NOMO-1 treated with dmso at 0.1 percent for 144 hours (cell line): ENCODE measurements around the gene RPL31.

Experiments
- DNase-seq: peaks from one replicate; lab custom pipeline; 2025; ENCODE audit not compliant: unreplicated experiment; lab: John Stamatoyannopoulos, UW

RPL31 gene

DNA sequence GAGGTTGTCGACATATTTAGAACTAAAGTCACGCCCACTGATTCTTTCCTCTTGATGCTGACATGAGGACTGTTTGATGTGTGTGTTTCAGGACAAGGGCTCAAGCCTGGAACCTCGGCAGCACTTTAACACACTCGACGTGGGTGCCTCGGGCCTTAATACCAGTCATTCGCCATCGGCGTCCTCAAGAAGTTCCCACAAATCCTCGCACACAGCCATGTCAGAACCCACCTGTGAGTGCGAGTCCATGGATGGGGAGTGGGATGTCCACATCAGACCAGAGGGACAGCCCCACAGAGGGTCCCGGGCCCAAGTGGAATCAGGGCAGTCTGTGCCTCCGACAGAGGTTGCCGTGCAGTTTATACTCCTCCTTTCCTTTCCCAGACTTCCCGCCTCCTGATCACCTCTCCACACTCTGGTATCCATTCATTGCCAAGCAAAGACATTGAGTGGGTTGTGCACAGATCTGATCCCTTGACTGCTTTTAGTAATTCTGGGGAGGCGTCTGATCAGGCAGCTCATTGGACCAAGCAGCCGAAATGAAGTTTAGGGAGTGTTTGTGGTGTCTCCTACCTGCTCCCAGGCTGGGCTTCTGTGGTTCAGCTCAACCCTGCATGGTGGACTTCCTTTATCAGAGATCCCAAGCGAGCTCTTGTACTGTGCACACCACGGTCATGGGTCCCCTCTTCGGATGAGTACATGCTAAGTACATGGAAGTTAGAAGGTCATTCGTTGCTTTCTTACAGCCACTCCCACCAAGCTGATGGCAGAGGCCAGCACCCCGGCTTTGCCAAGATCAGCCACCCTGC, 27.2 kb upstream of the RPL31 start:
- no peak for DNase-seq

GRCh38 chr2:100975521-100975785, 26.6 kb upstream of the RPL31 start:
- DNase-seq = no peak

- DNase-seq = no peak
Measured at GRCh38 chr2:100976061-100976460, 26.0 kb upstream of the RPL31 start.

- no peak for DNase-seq
Measured at GRCh38 chr2:100976645-100977391, 25.3 kb upstream of the RPL31 start.

DNA sequence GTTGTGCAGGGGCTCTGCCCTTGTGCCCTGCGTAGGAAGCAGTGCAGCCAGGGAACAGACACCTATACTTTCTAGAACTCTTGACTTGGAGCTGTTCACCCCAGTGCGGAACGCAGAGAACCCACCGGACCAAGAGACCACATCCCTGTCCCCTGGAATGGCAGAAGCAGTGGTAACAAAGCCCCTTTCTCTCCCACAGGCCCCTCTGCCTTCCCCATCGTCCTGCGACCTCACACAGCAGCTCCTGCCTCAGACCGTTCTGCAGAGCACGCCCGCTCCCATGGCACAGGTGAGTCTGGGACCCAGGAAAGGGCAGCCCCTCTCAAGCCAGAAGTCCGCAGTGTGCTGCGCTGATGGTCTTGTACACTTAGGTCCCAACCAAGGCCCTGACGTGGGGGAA, 24.6 kb upstream of the RPL31 start:
- no peak for DNase-seq

DNA sequence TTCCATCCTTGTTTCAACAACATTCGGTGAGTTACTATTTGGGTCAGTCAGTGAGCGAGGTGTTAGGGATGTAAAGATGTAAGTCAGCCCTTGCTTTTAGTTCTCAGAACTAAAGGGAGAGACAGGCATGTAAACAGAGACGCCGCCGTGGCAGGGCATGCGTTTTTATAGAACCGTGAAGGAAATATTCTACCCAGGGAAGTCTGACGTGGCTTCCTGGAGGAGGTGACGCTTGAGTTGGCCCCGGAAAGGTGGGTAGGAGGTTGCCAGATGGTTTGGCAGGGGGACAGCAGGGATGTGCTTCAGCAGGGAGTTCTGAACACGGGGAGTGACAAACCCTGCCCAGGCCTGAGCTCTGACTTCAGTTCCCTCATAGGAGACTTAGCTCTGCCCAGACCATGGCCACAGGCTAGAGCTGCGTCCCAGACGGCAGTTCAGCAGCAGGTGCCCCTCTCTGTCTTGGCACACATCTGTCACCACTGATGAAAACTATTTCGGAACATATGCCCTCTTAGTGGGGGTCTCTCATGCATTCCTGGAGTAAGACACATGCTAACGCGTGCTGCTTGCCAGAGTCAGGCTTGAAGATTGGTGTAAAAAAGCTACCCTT, 23.4 kb upstream of the RPL31 start:
- no peak for DNase-seq

DNA sequence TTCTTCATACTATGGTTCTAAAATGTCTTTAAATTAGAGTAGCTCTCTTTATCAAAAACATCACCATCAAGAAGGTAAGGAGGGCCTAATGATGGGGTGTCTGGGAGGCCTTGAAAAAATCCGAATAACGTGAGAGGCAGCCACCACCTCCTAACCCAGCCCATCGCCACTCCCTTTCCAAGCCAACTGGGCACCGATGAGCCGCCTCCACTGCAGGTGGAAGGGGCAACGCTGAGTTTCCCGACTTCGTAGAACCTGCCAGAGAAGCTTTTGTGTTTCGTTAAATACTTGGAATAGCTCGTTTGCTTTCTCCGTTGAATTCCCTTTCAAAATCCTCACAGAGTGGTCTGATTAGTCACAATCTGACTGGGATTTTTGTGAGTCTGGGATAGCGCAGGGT, 22.0 kb upstream of the RPL31 start:
- DNase-seq = no peak

- no peak for DNase-seq
Measured at GRCh38 chr2:100981011-100981410, 21.1 kb upstream of the RPL31 start.

- DNase-seq = no peak
Measured at GRCh38 chr2:100982431-100982861, 19.6 kb upstream of the RPL31 start.

GRCh38 chr2:100983201-100983600, 18.9 kb upstream of the RPL31 start:
- no peak for DNase-seq

DNA sequence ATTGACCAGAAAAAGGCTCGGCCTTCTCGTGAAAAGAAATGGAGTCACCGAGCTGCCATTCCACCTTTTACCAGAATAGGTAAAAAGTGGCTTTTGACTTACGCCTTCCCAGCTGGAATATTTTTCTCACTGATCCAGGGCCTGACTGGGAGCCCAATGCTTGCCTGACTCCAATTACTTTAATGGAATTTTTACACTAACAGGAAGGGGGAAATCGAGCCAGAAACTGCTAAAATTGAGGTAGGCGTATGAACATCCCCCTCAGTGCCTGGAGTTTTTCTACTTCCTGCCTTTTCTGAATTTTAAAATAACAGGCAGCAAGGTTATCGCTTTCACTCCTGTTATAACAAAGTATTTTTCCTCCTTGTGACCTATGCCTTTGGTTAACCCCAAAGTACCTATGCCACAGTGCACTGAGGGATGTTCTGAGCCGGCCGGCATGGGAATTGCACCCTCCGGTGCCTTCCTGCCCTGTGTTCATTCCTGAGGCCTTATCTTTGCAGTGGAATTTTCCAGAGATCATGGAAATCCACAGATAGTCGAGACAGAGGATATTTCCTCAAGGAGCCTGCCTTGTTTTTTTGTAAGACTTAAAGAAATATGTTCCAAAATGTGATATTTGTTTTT, 18.3 kb upstream of the RPL31 start:
- no peak for DNase-seq

DNA sequence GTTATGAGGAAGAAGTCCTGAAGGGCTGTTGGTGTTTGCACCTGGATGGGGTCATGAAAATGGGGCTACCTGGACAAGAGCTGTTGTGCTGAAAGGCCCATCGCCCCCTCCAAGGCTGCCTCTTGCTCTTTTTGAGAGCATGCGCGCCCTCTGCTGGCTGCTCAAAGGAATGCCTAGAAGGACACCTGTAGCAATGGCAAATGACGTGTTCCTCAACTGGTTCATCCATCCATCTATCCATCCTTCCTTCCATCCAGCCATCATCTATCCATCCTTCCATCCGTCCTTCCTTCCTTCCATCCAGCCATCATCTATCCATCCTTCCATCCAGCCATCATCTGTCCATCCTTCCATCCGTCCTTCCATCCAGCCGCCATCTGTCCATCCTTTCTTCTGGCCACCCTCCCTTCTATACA, 17.2 kb upstream of the RPL31 start:
- peak; percentile 4 for DNase-seq

- no peak for DNase-seq
Measured at GRCh38 chr2:100986157-100986556, 15.9 kb upstream of the RPL31 start.

GRCh38 chr2:100987536-100987935, 14.6 kb upstream of the RPL31 start:
- DNase-seq = no peak

GRCh38 chr2:100987974-100988373, 14.1 kb upstream of the RPL31 start:
- DNase-seq = no peak

- DNase-seq = no peak
Measured at GRCh38 chr2:100988630-100989417, 13.3 kb upstream of the RPL31 start.

- DNase-seq = no peak
Measured at GRCh38 chr2:100989666-100990065, 12.4 kb upstream of the RPL31 start.

- no peak for DNase-seq
Measured at GRCh38 chr2:100990166-100990565, 11.9 kb upstream of the RPL31 start.

- no peak for DNase-seq
Measured at GRCh38 chr2:100990650-100991403, 11.3 kb upstream of the RPL31 start.

GRCh38 chr2:100991404-100991773, 10.7 kb upstream of the RPL31 start:
- DNase-seq = no peak
